Peyer's patch (tissue), 4 donors: Measurements from ENCODE around the gene FAM237A. TPM values are rescaled to one million over a fixed set of nuclear protein-coding genes. Genes with fewer than 3 reads are reported as not detected.

Experiments used
- DNase-seq, 3 donors: peaks; one replicate each; pipeline ENCODE4 v3.0.0-alpha.2; 2017 to 2019
- H3K27ac ChIP-seq, 4 donors: fragments of 200-600 bp; sonication (generic); one replicate each; pipeline ENCODE4 v1.5.1; 2016 to 2019
- H3K27me3 ChIP-seq, 2 donors: fragments of 200-600 bp; sonication (generic); one replicate each; pipeline ENCODE4 v1.5.1; 2019
- H3K36me3 ChIP-seq, 3 donors: fragments of 200-600 bp; sonication (generic); one replicate each; pipeline ENCODE4 v1.5.1; 2016 to 2019
- H3K4me1 ChIP-seq, 4 donors: fragments of 200-600 bp; sonication (generic); one replicate each; pipeline ENCODE4 v1.5.1; 2016 to 2019
- H3K4me3 ChIP-seq, 4 donors: fragments of 200-600 bp; sonication (generic); 1 replicate in 3 of 4; 2 replicates in 1 of 4; pipeline ENCODE4 v1.5.1; 2016 to 2019; ENCODE audit warnings: mild to moderate bottlenecking in 1 of 4
- H3K9me3 ChIP-seq, 4 donors: fragments of 200-600 bp; sonication (generic); one replicate each; pipeline ENCODE4 v1.5.1; 2016 to 2019; ENCODE audit warnings: mild to moderate bottlenecking in 1 of 4
- CTCF ChIP-seq, 6 experiments: fragments of 450-650 bp in 4 of 6; fragments of 200-600 bp in 2 of 6; sonication (generic) in 1 of 6; IDR thresholded peaks; one replicate each; pipeline ENCODE4 v1.5.1; 2017 to 2019; ENCODE audit warnings: antibody characterized with exemption in 6 of 6, mild to moderate bottlenecking in 3 of 6, moderate library complexity in 1 of 6
- POLR2A ChIP-seq, 2 donors: fragments of 450-650 bp; IDR thresholded peaks; one replicate each; pipeline ENCODE4 v1.5.1; 2017; ENCODE audit warnings: antibody characterized with exemption in 2 of 2, mild to moderate bottlenecking in 2 of 2, moderate library complexity in 2 of 2
- total RNA-seq, 4 donors: library from RNA; depleted of rRNA; stranded (reverse); fragments of >200 nt; gene quantifications; one replicate each; pipeline ENCODE4 v1.1.0, GENCODE V29; 2016

FAM237A gene
- total RNA-seq, 4 donors from 2014 or later = not detected

DNA sequence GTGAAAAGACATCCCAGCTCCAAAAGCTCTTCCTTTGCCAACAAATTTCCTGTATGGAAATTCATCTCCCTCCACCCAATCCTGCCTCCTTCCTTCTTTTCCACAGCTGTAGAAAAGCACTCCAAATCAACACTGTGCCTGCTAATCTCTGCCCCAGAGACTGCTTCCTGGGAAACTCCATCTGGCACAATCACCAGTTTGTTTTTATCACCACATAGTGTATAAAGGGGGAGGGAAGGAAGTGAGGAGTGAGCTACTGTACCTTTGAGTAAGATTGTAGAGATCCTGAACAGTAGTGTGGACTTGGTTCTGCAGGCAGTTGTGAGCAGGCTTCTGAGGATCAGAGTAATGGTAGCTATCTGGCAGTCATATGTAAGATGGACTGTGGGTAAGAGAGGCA is 14.7 kb upstream of the FAM237A start:
- DNase-seq = no peak
- H3K27ac ChIP-seq = no peak overlapping the region
- no peaks in the 10 kb centered on the region for H3K4me1 ChIP-seq
- H3K27me3 ChIP-seq = no peaks in the 10 kb centered on the region
- TF ChIP-seq POLR2A (IDR thresholded peaks at IDR 0.05) = no peak
- no peak for TF ChIP-seq CTCF (IDR thresholded peaks at IDR 0.05)
- H3K4me3 ChIP-seq = no peak overlapping the region
- H3K36me3 ChIP-seq = no peaks in the 10 kb centered on the region
- no peaks in the 10 kb centered on the region for H3K9me3 ChIP-seq

DNA sequence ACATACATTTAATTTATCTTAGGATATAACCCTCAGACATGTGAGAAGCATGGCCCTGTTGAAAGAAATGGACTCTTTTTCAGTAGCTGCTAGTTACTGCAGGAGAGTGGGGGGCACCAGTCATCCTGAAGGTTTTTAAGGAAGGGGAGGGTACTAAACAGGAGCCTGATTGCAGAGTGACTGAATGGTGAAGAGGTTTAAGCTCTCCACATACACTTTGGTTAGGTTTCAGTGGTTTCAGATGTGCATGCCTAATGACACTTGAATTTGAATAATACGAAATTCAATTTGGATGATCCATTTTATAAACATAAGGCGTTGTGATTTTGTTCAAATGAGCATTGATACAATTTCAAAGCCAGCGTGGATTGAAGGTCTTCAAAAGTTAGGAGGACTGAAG is 10.9 kb upstream of the FAM237A start:
- TF ChIP-seq CTCF (IDR thresholded peaks at IDR 0.05) = no peak
- no peak for TF ChIP-seq POLR2A (IDR thresholded peaks at IDR 0.05)
- no peak for DNase-seq
- no peak overlapping the region for H3K4me3 ChIP-seq
- no peaks in the 10 kb centered on the region for H3K4me1 ChIP-seq
- no peaks in the 10 kb centered on the region for H3K36me3 ChIP-seq
- H3K27me3 ChIP-seq = no peaks in the 10 kb centered on the region
- H3K9me3 ChIP-seq = no peaks in the 10 kb centered on the region
- H3K27ac ChIP-seq = no peak overlapping the region

DNA sequence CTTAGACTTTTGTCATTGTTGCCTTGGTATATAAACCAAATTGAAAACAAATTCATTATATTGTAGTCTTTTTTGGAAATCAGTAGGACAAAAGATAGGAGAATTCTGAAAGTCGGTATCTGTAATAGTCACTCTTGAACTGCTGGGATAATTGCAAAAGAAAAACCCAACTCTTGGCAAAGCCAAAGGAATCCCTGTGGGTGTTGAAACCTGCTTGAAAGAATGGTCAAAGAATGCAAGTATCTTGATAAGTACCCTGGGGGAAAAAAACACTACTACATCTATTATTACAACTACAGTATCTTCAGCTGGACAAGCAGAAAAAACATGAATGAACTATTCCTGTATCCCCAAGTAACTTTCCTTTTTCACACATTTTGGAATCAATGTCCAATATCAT is 7.3 kb upstream of the FAM237A start:
- no peaks in the 10 kb centered on the region for H3K36me3 ChIP-seq
- H3K4me3 ChIP-seq = no peak overlapping the region
- no peaks in the 10 kb centered on the region for H3K27me3 ChIP-seq
- no peaks in the 10 kb centered on the region for H3K9me3 ChIP-seq
- H3K4me1 ChIP-seq = no peaks in the 10 kb centered on the region
- no peak for TF ChIP-seq CTCF (IDR thresholded peaks at IDR 0.05)
- no peak for TF ChIP-seq POLR2A (IDR thresholded peaks at IDR 0.05)
- no peak for DNase-seq
- no peak overlapping the region for H3K27ac ChIP-seq

DNA sequence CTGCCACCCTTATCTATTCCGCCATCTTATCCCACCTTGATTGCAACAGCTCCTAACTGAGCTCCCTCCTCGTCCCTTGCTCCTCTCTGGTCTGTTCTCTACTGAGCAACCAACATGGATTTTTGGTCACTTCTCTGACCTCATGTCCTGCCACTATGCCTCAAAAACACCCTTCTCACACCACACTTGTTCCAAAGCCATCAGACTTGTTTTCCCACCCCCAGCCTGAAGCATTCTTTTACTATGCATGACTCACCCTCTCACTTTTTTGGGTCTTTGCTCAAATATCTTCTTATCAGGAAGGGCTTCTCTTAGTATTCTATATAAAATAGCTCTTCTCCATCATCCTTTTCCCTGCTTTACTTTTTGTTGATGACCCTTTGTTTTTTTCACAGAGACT is 2.7 kb upstream of the FAM237A start:
- no peaks in the 10 kb centered on the region for H3K9me3 ChIP-seq
- H3K27ac ChIP-seq = no peak overlapping the region
- TF ChIP-seq CTCF (IDR thresholded peaks at IDR 0.05) = no peak
- TF ChIP-seq POLR2A (IDR thresholded peaks at IDR 0.05) = no peak
- no peaks in the 10 kb centered on the region for H3K4me1 ChIP-seq
- no peak for DNase-seq
- no peak overlapping the region for H3K4me3 ChIP-seq
- H3K27me3 ChIP-seq = no peaks in the 10 kb centered on the region
- no peaks in the 10 kb centered on the region for H3K36me3 ChIP-seq

DNA sequence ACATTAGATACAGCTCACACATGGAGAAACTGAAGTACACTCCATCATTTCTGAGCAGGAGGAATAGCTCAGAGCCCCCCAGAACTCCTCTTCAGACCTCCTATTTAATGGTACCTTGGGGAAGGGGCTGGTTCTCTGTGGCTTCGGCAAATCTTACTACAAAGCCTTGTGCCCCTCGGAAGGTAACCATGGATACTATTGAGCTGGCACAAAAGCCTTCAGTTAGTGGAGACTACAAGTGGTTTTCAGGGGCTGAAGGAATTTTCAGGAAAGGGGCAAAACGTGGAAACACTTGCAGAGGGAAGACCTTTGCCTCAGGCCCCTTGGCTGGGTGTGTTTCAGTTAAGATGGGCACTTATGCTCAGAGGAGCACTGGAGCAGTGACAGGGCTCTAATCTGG is 1.1 kb upstream of the FAM237A start:
- H3K27me3 ChIP-seq = no peaks in the 10 kb centered on the region
- no peaks in the 10 kb centered on the region for H3K4me1 ChIP-seq
- H3K4me3 ChIP-seq = no peak overlapping the region
- H3K27ac ChIP-seq = no peak overlapping the region
- TF ChIP-seq CTCF (IDR thresholded peaks at IDR 0.05) (no peak), POLR2A (IDR thresholded peaks at IDR 0.05) (no peak)
- H3K9me3 ChIP-seq = no peaks in the 10 kb centered on the region
- no peak for DNase-seq
- no peaks in the 10 kb centered on the region for H3K36me3 ChIP-seq

DNA sequence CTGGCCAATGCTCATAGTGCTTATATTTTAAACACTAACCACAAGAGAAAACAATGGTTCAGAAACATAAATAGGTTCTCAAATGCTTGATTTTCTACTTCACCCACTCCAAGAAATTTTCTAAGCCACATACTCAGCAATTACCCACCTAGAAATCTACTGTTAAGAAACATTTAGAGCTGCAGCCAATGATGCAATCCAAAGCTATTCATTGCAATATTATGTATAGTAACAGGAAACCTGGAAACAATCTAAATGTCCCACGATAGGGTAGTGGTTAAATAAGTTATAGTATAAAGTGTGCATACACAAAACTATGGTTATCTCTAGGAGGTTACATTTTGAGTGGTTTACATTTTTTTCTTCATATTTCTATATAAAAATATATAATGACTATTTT is 5.7 kb downstream of the FAM237A start:
- no peaks in the 10 kb centered on the region for H3K36me3 ChIP-seq
- no peak overlapping the region for H3K27ac ChIP-seq
- no peak for TF ChIP-seq CTCF (IDR thresholded peaks at IDR 0.05)
- no peak for TF ChIP-seq POLR2A (IDR thresholded peaks at IDR 0.05)
- no peaks in the 10 kb centered on the region for H3K4me1 ChIP-seq
- no peaks in the 10 kb centered on the region for H3K27me3 ChIP-seq
- DNase-seq = no peak
- no peaks in the 10 kb centered on the region for H3K9me3 ChIP-seq
- H3K4me3 ChIP-seq = no peak overlapping the region
